HG03175 (cell line): ENCODE measurements around the gene WDR49.

Source experiments
- ATAC-seq: cut with Tn5 transposase; IDR thresholded peaks from one replicate; pipeline ENCODE4 v1.9.1; 2021; ENCODE audit warnings: mild to moderate bottlenecking, moderate library complexity; ENCODE audit not compliant: unreplicated experiment

WDR49 gene

DNA sequence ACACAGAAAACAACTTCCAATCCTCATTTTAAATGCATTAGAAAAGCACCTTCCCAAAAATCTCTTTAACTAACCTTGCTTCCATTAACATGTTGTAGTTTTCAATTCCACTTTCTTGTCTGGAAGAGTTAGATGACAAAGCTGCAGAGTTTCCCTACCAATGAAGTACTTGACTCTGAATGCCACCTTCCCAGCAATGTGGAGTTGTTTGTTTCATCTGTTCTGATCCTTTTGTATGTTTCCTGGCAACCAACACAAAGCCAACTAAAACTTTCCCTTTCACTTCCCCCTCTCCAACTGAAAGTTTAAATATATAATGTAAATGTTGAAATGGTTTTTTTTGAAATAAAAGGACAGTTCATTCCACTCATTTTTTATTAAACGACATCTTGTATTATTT, at the start of gene WDR49:
TSS of gene WDR49 (minus strand) at position 183 of the 400 bp plus-strand sequence. CDS start 517 bp downstream, outside the sequence.
- ATAC-seq, result no peak

GRCh38 chr3:167700926-167701325, 47.2 kb upstream of the WDR49 start:
- no peak for ATAC-seq

- ATAC-seq, result no peak
Measured at GRCh38 chr3:167700046-167700445, 46.3 kb upstream of the WDR49 start.

- ATAC-seq, result no peak
Measured at GRCh38 chr3:167694121-167694520, 40.4 kb upstream of the WDR49 start.

DNA sequence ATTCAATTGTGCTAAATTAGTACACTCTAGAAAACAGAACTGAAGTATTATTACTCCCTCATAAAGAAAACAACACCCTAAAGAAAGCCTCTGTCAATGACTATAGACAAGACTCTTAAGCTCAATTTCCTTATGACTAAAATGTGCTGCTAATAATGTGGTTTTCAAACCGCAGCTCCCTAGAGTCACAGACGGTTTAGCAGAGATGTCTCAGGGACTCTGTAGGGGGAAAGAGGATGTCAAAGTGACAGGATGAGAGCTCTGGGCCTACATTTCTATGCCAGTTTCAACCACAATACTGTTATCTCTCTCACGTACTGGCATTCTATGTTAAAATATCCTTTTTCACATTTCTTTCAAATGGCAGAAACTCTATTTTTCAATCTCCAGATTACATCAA, 37.6 kb upstream of the WDR49 start:
- ATAC-seq, result peak; percentile 100

DNA sequence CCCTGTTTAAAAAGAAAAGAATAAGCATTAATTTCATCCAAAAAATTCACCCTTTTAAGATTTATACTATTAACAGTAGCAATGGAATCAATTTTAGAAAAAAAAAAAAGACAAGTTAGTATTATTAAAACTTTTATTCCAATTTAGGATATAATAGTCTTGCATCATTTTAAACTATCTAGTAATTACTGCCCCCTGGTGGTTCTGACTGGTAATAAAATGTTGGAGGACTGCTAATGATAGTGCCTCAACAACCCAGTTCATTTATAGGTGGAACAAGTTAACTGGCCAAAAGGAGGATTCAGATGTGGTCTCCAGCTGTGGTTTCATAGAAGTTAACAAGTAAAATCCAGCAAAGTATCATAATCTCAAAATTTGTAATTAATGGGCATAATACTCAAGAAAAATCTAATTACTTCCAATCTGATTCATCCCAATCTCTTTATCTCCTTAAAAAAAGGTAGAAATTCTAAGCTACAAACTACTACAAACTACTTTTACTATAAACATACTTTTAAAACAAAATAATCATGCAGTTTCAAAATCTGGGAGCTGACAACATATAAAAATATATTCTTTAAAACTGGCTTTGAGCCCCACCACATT, 30.7 kb upstream of the WDR49 start:
- ATAC-seq, result peak; percentile 86

DNA sequence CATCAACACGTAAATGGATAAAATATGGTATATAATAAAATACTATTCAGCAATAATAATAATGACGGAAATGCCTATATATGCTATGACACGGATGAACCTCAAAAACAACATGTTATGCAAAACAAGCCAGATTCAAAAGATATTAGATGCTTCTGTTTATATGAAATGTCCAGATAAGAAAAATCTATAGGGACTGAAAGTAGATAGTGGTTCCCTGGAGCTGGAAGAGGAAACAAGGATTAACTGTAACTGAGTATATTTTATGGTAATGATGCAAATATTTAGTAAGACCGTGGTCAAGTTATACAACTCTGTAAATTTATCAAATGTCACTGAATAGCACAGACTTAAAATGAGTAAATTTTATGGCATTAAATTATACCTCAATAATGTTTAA, 25.8 kb upstream of the WDR49 start:
- ATAC-seq, result no peak

GRCh38 chr3:167675848-167676247, 22.1 kb upstream of the WDR49 start:
- no peak for ATAC-seq

- no peak for ATAC-seq
Measured at GRCh38 chr3:167673221-167673620, 19.5 kb upstream of the WDR49 start.

- ATAC-seq, result no peak
Measured at GRCh38 chr3:167671878-167672427, 18.2 kb upstream of the WDR49 start.

DNA sequence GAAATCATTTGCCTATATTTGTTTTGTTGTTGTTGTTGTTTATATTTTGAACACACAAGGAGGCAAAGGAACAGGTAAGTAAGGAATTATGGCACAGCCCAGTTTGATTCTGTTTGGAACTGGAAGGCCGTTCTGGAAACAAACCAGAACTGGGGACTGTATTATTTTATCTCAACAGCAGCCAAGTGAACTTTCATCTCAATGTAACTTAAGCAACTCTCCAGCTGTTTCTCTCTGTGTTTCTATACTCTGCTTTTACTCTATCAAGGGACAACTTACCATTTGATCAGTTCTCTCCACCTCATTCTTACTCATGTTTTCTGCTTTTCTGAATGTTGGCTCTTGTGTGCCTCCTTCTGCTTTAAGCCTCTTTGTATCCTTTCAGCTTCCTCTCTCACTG, 16.0 kb upstream of the WDR49 start:
- no peak for ATAC-seq

- ATAC-seq, result no peak
Measured at GRCh38 chr3:167668651-167669050, 14.9 kb upstream of the WDR49 start.

- no peak for ATAC-seq
Measured at GRCh38 chr3:167666563-167666962, 12.8 kb upstream of the WDR49 start.

- ATAC-seq, result no peak
Measured at GRCh38 chr3:167662919-167663400, 9.2 kb upstream of the WDR49 start.

- ATAC-seq, result no peak
Measured at GRCh38 chr3:167657684-167658225, 4.0 kb upstream of the WDR49 start.

GRCh38 chr3:167656821-167657220, 3.1 kb upstream of the WDR49 start:
- no peak for ATAC-seq

- no peak for ATAC-seq
Measured at GRCh38 chr3:167653155-167653554, 587 bp downstream of the WDR49 start.

DNA sequence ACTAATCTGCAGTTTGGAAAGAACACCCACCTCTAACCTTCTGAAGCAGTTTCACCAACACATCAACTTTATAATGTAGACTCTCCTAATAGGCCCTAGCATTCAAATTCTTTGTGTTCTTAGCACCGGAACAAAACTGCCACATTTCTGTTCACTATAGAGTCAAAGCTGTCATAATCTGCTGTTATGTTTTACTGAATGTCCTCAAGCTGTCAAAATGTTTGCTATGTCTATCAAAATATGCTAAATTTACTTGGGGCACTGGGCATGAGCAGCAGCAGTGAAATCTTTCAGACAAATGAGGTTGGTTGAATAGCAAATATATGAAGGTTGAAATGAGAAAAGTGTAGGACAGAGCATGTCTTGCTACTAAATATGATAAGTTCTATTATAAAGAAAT, 1.9 kb downstream of the WDR49 start:
- no peak for ATAC-seq

GRCh38 chr3:167650459-167650858, 3.3 kb downstream of the WDR49 start:
- ATAC-seq, result no peak

- ATAC-seq, result no peak
Measured at GRCh38 chr3:167649746-167650145, 4.0 kb downstream of the WDR49 start.

- ATAC-seq, result no peak
Measured at GRCh38 chr3:167644611-167645010, 9.1 kb downstream of the WDR49 start.

GRCh38 chr3:167631471-167631870, 22.3 kb downstream of the WDR49 start:
- no peak for ATAC-seq

GRCh38 chr3:167626490-167626889, 27.3 kb downstream of the WDR49 start:
- ATAC-seq, result no peak
